Keratinocyte (primary cell): ENCODE data around the gene ABHD2. TPM values are rescaled to one million over a fixed set of nuclear protein-coding genes. Genes with fewer than 3 reads are reported as not detected.
A peak's percentile ranks its signal among the peaks of the same experiment; 100 is the strongest.

Experiments
- DNase-seq: peaks from one replicate; pipeline ENCODE4 v3.0.0-alpha.2; 2011; ENCODE audit warnings: low read depth, missing footprints, low spot score
- FAIRE-seq: peaks from 2 replicates; lab custom pipeline; 2011; peaks lifted over from hg19 to GRCh38; lab: Jason Lieb, UNC
- H2AFZ ChIP-seq: 2 replicates; pipeline ENCODE4 v1.6.0; 2012; ENCODE audit warnings: low read length, control low read depth, inconsistent platforms; ENCODE audit not compliant: control insufficient read depth
- H3K27ac ChIP-seq: 2 replicates; pipeline ENCODE4 v1.5.1; 2011; ENCODE audit warnings: low read length; ENCODE audit not compliant: control insufficient read depth, insufficient read depth
- H3K27me3 ChIP-seq: 3 replicates; pipeline ENCODE4 v1.6.0; 2011; ENCODE audit warnings: low read length; ENCODE audit not compliant: control insufficient read depth, insufficient read depth; ENCODE audit errors: extremely low read depth
- H3K36me3 ChIP-seq, 2 experiments: 2 replicates in 1 of 2; 3 replicates in 1 of 2; pipeline ENCODE4 v1.5.1; 2011; ENCODE audit warnings: low read length in 2 of 2, mild to moderate bottlenecking in 1 of 2; ENCODE audit not compliant: control insufficient read depth in 2 of 2, insufficient read depth in 2 of 2; ENCODE audit errors: extremely low read depth in 1 of 2
- H3K4me1 ChIP-seq: 3 replicates; pipeline ENCODE4 v1.5.1; 2011; ENCODE audit warnings: low read length; ENCODE audit not compliant: control insufficient read depth, insufficient read depth; ENCODE audit errors: extremely low read depth
- H3K4me2 ChIP-seq: 3 replicates; pipeline ENCODE4 v1.6.0; 2011; ENCODE audit warnings: low read depth, low read length; ENCODE audit not compliant: control insufficient read depth, insufficient read depth; ENCODE audit errors: extremely low read depth
- H3K4me3 ChIP-seq, 3 experiments: fragments of 200-600 bp in 1 of 3; sonication (generic) in 1 of 3; 2 replicates in 2 of 3; 3 replicates in 1 of 3; pipeline ENCODE4 v1.5.1; 2011 to 2016; ENCODE audit warnings: low read length in 3 of 3, mild to moderate bottlenecking in 3 of 3, control low read depth in 2 of 3, inconsistent platforms in 1 of 3, low read depth in 1 of 3, mixed read lengths in 1 of 3, mixed run types in 1 of 3, moderate library complexity in 1 of 3; ENCODE audit not compliant: control insufficient read depth in 2 of 3, insufficient read depth in 2 of 3; ENCODE audit errors: extremely low read depth in 1 of 3
- H3K79me2 ChIP-seq: 2 replicates; pipeline ENCODE4 v1.6.0; 2012; ENCODE audit warnings: low read length; ENCODE audit not compliant: control insufficient read depth, insufficient read depth
- H3K9ac ChIP-seq: 3 replicates; pipeline ENCODE4 v1.6.0; 2011; ENCODE audit warnings: low read length; ENCODE audit not compliant: control insufficient read depth, insufficient read depth; ENCODE audit errors: extremely low read depth
- H3K9me1 ChIP-seq: 3 replicates; pipeline ENCODE4 v1.6.0; 2011; ENCODE audit warnings: low read length; ENCODE audit not compliant: control insufficient read depth, insufficient read depth; ENCODE audit errors: extremely low read depth
- H3K9me3 ChIP-seq: 2 replicates; pipeline ENCODE4 v1.5.1; 2012; ENCODE audit warnings: low read depth, low read length; ENCODE audit not compliant: control insufficient read depth
- H4K20me1 ChIP-seq: 3 replicates; pipeline ENCODE4 v1.6.0; 2011; ENCODE audit warnings: low read length; ENCODE audit not compliant: control insufficient read depth, insufficient read depth; ENCODE audit errors: extremely low read depth
- CTCF ChIP-seq, 3 experiments: IDR thresholded peaks in 1 of 3; conservative IDR thresholded peaks in 1 of 3; optimal IDR thresholded peaks in 1 of 3; 2 replicates in 2 of 3; 3 replicates in 1 of 3; pipeline versions ENCODE3 to v1.5.1; 2011; ENCODE audit warnings: low read length in 3 of 3, mild to moderate bottlenecking in 3 of 3, moderate library complexity in 2 of 3, control low read depth in 1 of 3, inconsistent platforms in 1 of 3; ENCODE audit not compliant: insufficient read depth in 2 of 3; ENCODE audit errors: extremely low read depth in 1 of 3
- EZH2 ChIP-seq: IDR thresholded peaks from one replicate; pipeline ENCODE4 v1.6.1; 2012; ENCODE audit warnings: inconsistent platforms, mild to moderate bottlenecking, low read length, moderate library complexity
- dilution Hi-C: fragments of 300-500 bp; cut with MboI; formaldehyde crosslinking; loops from one replicate; pipeline ENCODE4 v1.7.0; 2020; ENCODE audit warnings: low sequenced_read_pairs; ENCODE audit not compliant: extremely low pct_ligation_motif_present
- polyA plus RNA-seq, 5 experiments: library from polyadenylated mRNA; depleted of rRNA in 3 of 5; stranded (reverse) in 3 of 5; stranded (forward) in 1 of 5; unstranded in 1 of 5; fragments of >200 nt; gene quantifications; 1 replicate in 1 of 5; 2 replicates in 3 of 5; 3 replicates in 1 of 5; pipeline versions ENCODE4 v1.2.1 to v1.2.3, GENCODE V29; 2011 to 2012; ENCODE audit warnings: missing spikeins in 2 of 5, low read depth in 1 of 5, low replicate concordance in 1 of 5

Gene ABHD2
- polyA plus RNA-seq, 1 donor (not counting 4 experiments of a cell fraction or from before 2014, with no cell fraction given): 22.8 TPM

DNA sequence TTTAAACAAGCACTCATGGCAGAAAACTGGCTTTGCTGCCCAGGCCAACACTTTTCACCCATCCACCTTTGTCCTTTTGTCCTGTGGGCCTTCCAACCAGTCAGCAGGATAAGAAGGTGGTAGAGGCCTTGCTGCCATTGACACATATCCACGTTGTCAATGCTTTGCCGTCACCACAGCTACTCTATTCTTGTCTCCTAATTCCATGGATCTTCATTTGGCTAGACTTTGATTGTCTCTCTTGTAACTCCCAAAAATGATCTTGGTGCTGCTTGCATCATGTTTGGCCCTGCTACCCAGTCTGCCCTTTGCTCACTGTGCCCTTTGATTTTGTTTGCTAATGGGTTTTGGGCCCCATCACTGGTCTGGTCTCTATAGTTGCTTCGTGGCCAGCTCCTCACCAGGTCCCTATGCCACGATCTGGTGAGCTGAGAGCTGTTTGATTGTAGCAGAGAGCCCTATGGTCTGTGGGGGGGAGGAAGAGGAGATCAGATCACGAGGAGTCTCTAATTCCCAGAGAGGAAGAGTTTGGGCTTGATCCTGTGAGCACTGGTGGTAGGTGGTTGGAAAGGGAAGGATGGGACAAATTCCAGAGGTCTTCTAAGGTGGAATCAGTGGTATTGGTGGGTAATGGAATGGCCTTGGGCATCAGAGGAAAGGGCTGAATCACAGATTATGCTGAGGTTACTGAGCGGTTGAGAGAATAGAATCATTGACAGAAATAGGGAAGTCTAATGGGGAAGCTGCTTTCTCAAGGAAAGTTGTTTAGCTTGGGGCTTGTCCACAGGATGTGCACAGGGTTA is 40.3 kb downstream of the ABHD2 start:
- DNase-seq: no peak
- Histone ChIP-seq H3K79me2 (no peaks in the 10 kb centered on the region), H4K20me1 (no peaks in the 10 kb centered on the region), H3K4me2 (no peak overlapping the region), H3K4me3 (no peak overlapping the region), H3K9me1 (no peaks in the 10 kb centered on the region), H3K9ac (no peak overlapping the region), H3K27ac (peak overlapping the region; percentile 11), H3K36me3 (peaks cover 2 to 7% of the 10 kb centered on the region in 2 experiments), H3K4me1 (peaks cover 31% of the 10 kb centered on the region), H2AFZ (no peak overlapping the region), H3K27me3 (no peaks in the 10 kb centered on the region), H3K9me3 (no peaks in the 10 kb centered on the region)
- dilution Hi-C loops: no loop called here
- TF ChIP-seq CTCF (optimal IDR thresholded peaks at IDR 0.05 in 1 of 3, IDR thresholded peaks at IDR 0.05 in 1 of 3, conservative IDR thresholded peaks at IDR 0.05 in 1 of 3; ENCODE audit: extremely low read depth in 1 of 3, insufficient read depth in 2 of 3, low read length in 3 of 3) (no peak), EZH2 (no peak)
- no peak for FAIRE-seq

DNA sequence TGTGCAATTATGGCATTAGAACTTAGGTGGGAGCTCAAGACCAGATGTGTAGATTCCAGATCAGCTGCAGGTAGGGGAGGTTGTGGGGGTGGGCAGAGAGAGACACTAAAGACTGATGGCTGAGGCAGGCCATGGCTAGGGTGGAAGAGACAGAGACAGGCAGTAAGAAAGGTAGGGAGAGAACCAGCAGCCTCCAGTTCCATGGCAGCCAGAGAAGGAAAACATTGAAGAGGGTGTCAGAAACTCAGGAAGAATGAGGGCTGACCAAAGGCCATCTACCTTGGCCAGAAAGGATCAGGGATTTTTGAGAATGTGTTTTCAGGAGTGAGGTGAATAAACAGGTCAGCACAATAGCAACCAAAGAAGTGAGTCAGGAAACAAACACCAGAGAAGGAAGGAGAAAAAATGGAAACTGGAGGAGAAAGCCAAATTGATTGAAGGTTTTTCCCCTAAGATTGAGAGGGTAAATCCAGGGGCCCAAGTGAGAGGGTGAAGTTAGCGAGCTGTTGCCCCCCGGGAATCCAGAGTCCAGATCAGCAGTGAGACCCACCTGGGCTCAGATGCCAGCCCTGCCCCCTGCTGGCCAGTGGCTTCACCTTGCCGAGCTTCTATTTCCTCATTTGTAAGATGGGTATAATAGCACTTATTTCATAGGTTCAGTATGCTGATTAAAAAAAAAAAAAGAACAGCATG is 41.0 kb downstream of the ABHD2 start:
- Histone ChIP-seq H3K36me3 (peaks cover 2 to 7% of the 10 kb centered on the region in 2 experiments), H3K4me2 (peak overlapping the region; percentile 7), H2AFZ (no peak overlapping the region), H3K9me1 (no peaks in the 10 kb centered on the region), H3K4me3 (no peak overlapping the region), H3K4me1 (peaks cover 28% of the 10 kb centered on the region), H3K9me3 (no peaks in the 10 kb centered on the region), H3K27me3 (no peaks in the 10 kb centered on the region), H3K9ac (no peak overlapping the region), H3K27ac (peak overlapping the region; percentile 11), H4K20me1 (no peaks in the 10 kb centered on the region), H3K79me2 (no peaks in the 10 kb centered on the region)
- FAIRE-seq (no peak), DNase-seq (no peak)
- dilution Hi-C loops: no loop called here
- TF ChIP-seq EZH2 (no peak), CTCF (optimal IDR thresholded peaks at IDR 0.05 in 1 of 3, IDR thresholded peaks at IDR 0.05 in 1 of 3, conservative IDR thresholded peaks at IDR 0.05 in 1 of 3; ENCODE audit: extremely low read depth in 1 of 3, insufficient read depth in 2 of 3, low read length in 3 of 3) (peak; percentile 78 to 82 (median 82))
